ENCODE results near the gene CMKLR1.

CMKLR1 gene

DNA sequence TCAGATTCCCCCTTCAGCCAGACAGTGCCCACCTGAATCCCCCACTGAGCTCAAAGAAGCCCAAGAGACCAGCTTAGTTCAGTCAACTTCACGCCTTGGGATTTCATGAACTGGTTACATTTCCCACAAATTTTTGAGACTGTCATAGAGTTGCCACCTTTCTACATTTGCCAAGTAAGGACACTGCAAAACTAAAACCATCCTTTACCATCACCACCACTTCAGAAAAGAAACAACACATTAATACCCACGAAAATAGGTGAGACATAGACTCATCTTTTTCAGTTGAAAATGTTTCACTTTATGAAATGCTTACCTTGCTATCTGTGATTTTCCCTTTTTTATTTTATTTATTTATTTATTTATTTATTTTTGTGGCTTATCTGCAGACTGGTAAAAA lies 16.1 kb downstream of the CMKLR1 start:
- TF ChIP-seq POLR2AphosphoS5 (IDR thresholded peaks at IDR 0.05; ENCODE audit: low read depth, low read length): no peak
- TF ChIP-seq FOXP2 (optimal IDR thresholded peaks at IDR 0.05; ENCODE audit: borderline replicate concordance, extremely low read depth, extremely low read length, insufficient read depth): no peak
- no peak for TF ChIP-seq REST (IDR thresholded peaks at IDR 0.05; ENCODE audit: insufficient read depth in 1 of 2, low read depth in 2 of 2, low read length in 2 of 2)
- no peak for TF ChIP-seq TAF1 (IDR thresholded peaks at IDR 0.05; ENCODE audit: borderline replicate concordance, insufficient read depth, low read length)
- no peak for TF ChIP-seq SIN3A (IDR thresholded peaks at IDR 0.05; ENCODE audit: borderline replicate concordance, insufficient read depth, low read length)

DNA sequence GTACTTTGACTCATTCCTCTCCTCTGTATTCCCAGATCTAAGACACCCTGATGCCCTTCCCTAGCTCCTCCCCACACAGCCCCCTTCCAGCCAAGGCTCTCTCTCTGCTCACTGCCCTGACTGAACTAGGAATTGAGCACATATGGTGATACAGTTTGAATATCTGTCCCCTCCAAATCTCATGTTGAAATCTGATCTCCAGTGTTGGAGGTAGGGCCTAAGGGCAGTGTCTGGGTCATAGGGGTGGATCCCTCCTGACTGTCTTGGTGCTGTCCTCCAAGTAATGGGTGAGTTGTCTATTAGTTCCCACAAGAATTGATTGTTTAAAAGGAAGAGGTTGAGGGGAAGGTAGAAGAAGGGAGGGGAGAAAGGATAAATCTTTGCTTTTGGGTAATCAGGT lies 17.4 kb downstream of the CMKLR1 start:
- no peak for TF ChIP-seq SIN3A (IDR thresholded peaks at IDR 0.05; ENCODE audit: borderline replicate concordance, insufficient read depth, low read length)
- no peak for TF ChIP-seq REST (IDR thresholded peaks at IDR 0.05; ENCODE audit: insufficient read depth in 1 of 2, low read depth in 2 of 2, low read length in 2 of 2)
- TF ChIP-seq POLR2AphosphoS5 (IDR thresholded peaks at IDR 0.05; ENCODE audit: low read depth, low read length): no peak
- no peak for TF ChIP-seq FOXP2 (optimal IDR thresholded peaks at IDR 0.05; ENCODE audit: borderline replicate concordance, extremely low read depth, extremely low read length, insufficient read depth)
- TF ChIP-seq TAF1 (IDR thresholded peaks at IDR 0.05; ENCODE audit: borderline replicate concordance, insufficient read depth, low read length): no peak

GRCh38 chr12:108320507-108321293 lies 18.4 kb downstream of the CMKLR1 start:
- no peak for TF ChIP-seq REST (IDR thresholded peaks at IDR 0.05; ENCODE audit: insufficient read depth in 1 of 2, low read depth in 2 of 2, low read length in 2 of 2)
- TF ChIP-seq SIN3A (IDR thresholded peaks at IDR 0.05; ENCODE audit: borderline replicate concordance, insufficient read depth, low read length): no peak
- TF ChIP-seq TAF1 (IDR thresholded peaks at IDR 0.05; ENCODE audit: borderline replicate concordance, insufficient read depth, low read length): no peak
- no peak for TF ChIP-seq POLR2AphosphoS5 (IDR thresholded peaks at IDR 0.05; ENCODE audit: low read depth, low read length)
- TF ChIP-seq FOXP2 (optimal IDR thresholded peaks at IDR 0.05; ENCODE audit: borderline replicate concordance, extremely low read depth, extremely low read length, insufficient read depth): no peak

DNA sequence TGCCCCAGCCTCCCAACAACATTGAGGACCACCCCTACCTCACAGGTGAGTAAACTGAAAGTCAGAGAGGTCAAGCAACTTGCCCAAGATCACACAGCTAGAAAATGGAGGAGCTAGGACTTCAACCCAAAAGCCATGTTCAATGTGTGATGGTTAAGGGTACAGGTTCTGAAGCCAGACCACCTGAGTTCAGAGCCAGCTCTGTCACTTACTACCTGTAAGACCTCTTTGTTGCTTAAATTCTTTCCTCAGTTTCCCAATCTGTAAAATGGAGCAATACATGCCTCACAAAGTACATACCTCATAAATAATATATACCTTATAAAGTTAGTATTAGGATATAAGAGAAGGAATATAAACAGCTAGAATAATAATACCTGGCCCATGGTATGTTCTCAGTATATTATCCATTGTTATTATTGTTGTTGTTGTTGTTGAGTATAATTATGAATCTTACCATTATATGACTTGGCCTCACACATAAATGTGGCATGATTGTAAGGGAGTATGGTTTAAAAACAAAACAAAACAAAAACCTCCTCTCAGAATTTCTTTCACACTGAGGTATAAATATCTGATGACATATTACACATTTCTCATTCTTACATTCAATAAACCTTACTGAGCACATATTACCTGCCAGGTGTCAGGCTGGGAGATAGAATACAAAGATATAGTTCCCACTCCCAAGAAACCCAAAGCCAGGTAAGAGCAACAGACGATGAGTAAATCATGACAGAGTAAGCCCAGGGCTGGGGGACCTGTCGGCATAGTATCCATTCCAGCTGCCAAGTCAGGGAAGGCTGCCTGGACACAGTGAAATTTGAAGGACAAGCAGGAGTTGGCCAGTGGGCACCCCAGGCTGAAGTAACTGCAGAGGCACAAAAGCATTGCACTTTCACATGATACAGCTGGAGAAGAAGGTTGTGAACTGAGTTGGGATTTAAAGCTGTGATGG lies 19.6 kb downstream of the CMKLR1 start:
- TF ChIP-seq TAF1 (IDR thresholded peaks at IDR 0.05; ENCODE audit: borderline replicate concordance, insufficient read depth, low read length) (no peak), POLR2AphosphoS5 (IDR thresholded peaks at IDR 0.05; ENCODE audit: low read depth, low read length) (no peak), REST (IDR thresholded peaks at IDR 0.05; ENCODE audit: insufficient read depth in 1 of 2, low read depth in 2 of 2, low read length in 2 of 2) (no peak), FOXP2 (optimal IDR thresholded peaks at IDR 0.05; ENCODE audit: borderline replicate concordance, extremely low read depth, extremely low read length, insufficient read depth) (no peak), SIN3A (IDR thresholded peaks at IDR 0.05; ENCODE audit: borderline replicate concordance, insufficient read depth, low read length) (no peak)
